Trophoblast cell (in vitro differentiated cells and primary cell): Measurements from ENCODE around the gene HOXD3.

ENCODE experiments used
- DNase-seq, 2 donors: peaks; one replicate each; pipeline ENCODE4 v3.0.0-alpha.2; 2016
- H2AFZ ChIP-seq: 2 replicates; pipeline ENCODE4 v1.6.1; 2013; ENCODE audit warnings: low read length, moderate library complexity, mild to moderate bottlenecking; ENCODE audit not compliant: insufficient read depth, poor library complexity
- H2AK5ac ChIP-seq: 2 replicates; pipeline ENCODE4 v1.6.1; 2013; ENCODE audit warnings: mild to moderate bottlenecking, low read length
- H2BK120ac ChIP-seq: 2 replicates; pipeline ENCODE4 v1.6.1; 2013; ENCODE audit warnings: low read length, mild to moderate bottlenecking, moderate library complexity; ENCODE audit not compliant: insufficient read depth, poor library complexity
- H2BK12ac ChIP-seq: 2 replicates; pipeline ENCODE4 v1.6.1; 2013; ENCODE audit warnings: mild to moderate bottlenecking, low read length, moderate library complexity
- H2BK5ac ChIP-seq: 2 replicates; pipeline ENCODE4 v1.6.1; 2013; ENCODE audit warnings: low read length, low read depth, moderate library complexity, mild to moderate bottlenecking; ENCODE audit not compliant: poor library complexity
- H3K14ac ChIP-seq: 2 replicates; pipeline ENCODE4 v1.6.1; 2013; ENCODE audit warnings: mild to moderate bottlenecking, low read length
- H3K18ac ChIP-seq: 2 replicates; pipeline ENCODE4 v1.6.1; 2013; ENCODE audit warnings: mild to moderate bottlenecking, low read length
- H3K23ac ChIP-seq: 2 replicates; pipeline ENCODE4 v1.6.1; 2013; ENCODE audit warnings: low read length
- H3K27ac ChIP-seq: 2 replicates; pipeline ENCODE4 v1.5.1; 2013; ENCODE audit warnings: low read depth, mild to moderate bottlenecking, inconsistent platforms, low read length, moderate library complexity
- H3K27me3 ChIP-seq: 2 replicates; pipeline ENCODE4 v1.6.1; 2013; ENCODE audit warnings: inconsistent platforms, mild to moderate bottlenecking, low read length, moderate library complexity; ENCODE audit not compliant: insufficient read depth
- H3K36me3 ChIP-seq, 2 experiments: 1 replicate in 1 of 2; 2 replicates in 1 of 2; pipeline ENCODE4 v1.6.1; 2013; ENCODE audit warnings: low read length in 2 of 2, mild to moderate bottlenecking in 2 of 2, moderate library complexity in 1 of 2; ENCODE audit not compliant: insufficient read depth in 2 of 2, control insufficient read depth in 1 of 2
- H3K4ac ChIP-seq: 2 replicates; pipeline ENCODE4 v1.6.1; 2013; ENCODE audit warnings: low read depth, mild to moderate bottlenecking, low read length, moderate library complexity
- H3K4me1 ChIP-seq, 2 experiments: 1 replicate in 1 of 2; 2 replicates in 1 of 2; pipeline ENCODE4 v1.6.1; 2013; ENCODE audit warnings: low read length in 2 of 2, mild to moderate bottlenecking in 2 of 2, moderate library complexity in 1 of 2; ENCODE audit not compliant: insufficient read depth in 2 of 2, control insufficient read depth in 1 of 2
- H3K4me2 ChIP-seq: 2 replicates; pipeline ENCODE4 v1.6.1; 2013; ENCODE audit warnings: inconsistent platforms, mild to moderate bottlenecking, low read length, moderate library complexity
- H3K4me3 ChIP-seq: 2 replicates; pipeline ENCODE4 v1.5.1; 2013; ENCODE audit warnings: mild to moderate bottlenecking, low read depth, low read length, inconsistent platforms
- H3K79me1 ChIP-seq: one replicate; pipeline ENCODE4 v1.6.1; 2013; ENCODE audit warnings: low read length
- H3K79me2 ChIP-seq: 2 replicates; pipeline ENCODE4 v1.6.1; 2013; ENCODE audit warnings: low read length, mild to moderate bottlenecking; ENCODE audit not compliant: control insufficient read depth, insufficient read depth, poor library complexity
- H3K9ac ChIP-seq: 2 replicates; pipeline ENCODE4 v1.6.1; 2013; ENCODE audit warnings: mild to moderate bottlenecking, low read length
- H3K9me3 ChIP-seq: 2 replicates; pipeline ENCODE4 v1.6.1; 2013; ENCODE audit warnings: low read depth, mild to moderate bottlenecking, control low read depth, inconsistent platforms, low read length; ENCODE audit not compliant: insufficient read depth
- H4K12ac ChIP-seq: 2 replicates; pipeline ENCODE4 v1.6.1; 2013; ENCODE audit warnings: low read depth, mild to moderate bottlenecking, low read length, moderate library complexity
- H4K8ac ChIP-seq: 2 replicates; pipeline ENCODE4 v1.6.1; 2013; ENCODE audit warnings: low read depth, mild to moderate bottlenecking, low read length, moderate library complexity
- H4K91ac ChIP-seq: one replicate; pipeline ENCODE4 v1.6.1; 2013; ENCODE audit warnings: low read depth, mild to moderate bottlenecking, low read length, moderate library complexity
- WGBS: extraction: QIAGEN DNeasy Blood & Tissue Kit; methylation state at CpG from one replicate; pipeline ENCODE4 v1.1.7; 2013; ENCODE audit warnings: missing lambda C conversion rate; ENCODE audit not compliant: insufficient read length, insufficient coverage; ENCODE audit errors: extremely low coverage; 5-methylcytosine and 5-hydroxymethylcytosine counted together

The HOXD3 gene

GRCh38 chr2:176110415-176111308 is 46.4 kb upstream of the HOXD3 start:
- no peak overlapping the region for H2AK5ac ChIP-seq
- no peak overlapping the region for H3K4ac ChIP-seq
- H4K12ac ChIP-seq, result no peak overlapping the region
- no peak overlapping the region for H2BK5ac ChIP-seq
- H3K4me2 ChIP-seq, result no peak overlapping the region
- H3K23ac ChIP-seq, result no peak overlapping the region
- H3K4me3 ChIP-seq, result no peak overlapping the region
- no peaks in the 10 kb centered on the region for H3K79me2 ChIP-seq
- no peak overlapping the region for H2BK120ac ChIP-seq
- DNase-seq, result no peak
- no peaks in the 10 kb centered on the region for H3K36me3 ChIP-seq
- no peak overlapping the region for H4K91ac ChIP-seq
- H4K8ac ChIP-seq, result no peak overlapping the region
- no peak overlapping the region for H3K14ac ChIP-seq
- WGBS, result no CpG with 5 or more reads among the region's 7 CpGs
- no peak overlapping the region for H3K18ac ChIP-seq
- H3K4me1 ChIP-seq, result peaks cover 7% of the 10 kb centered on the region in 2 experiments
- no peak overlapping the region for H3K9ac ChIP-seq
- H3K79me1 ChIP-seq, result no peaks in the 10 kb centered on the region
- no peak overlapping the region for H3K27ac ChIP-seq
- peaks cover 77% of the 10 kb centered on the region for H3K27me3 ChIP-seq
- no peak overlapping the region for H2BK12ac ChIP-seq
- no peak overlapping the region for H2AFZ ChIP-seq
- H3K9me3 ChIP-seq, result peaks cover 13% of the 10 kb centered on the region

DNA sequence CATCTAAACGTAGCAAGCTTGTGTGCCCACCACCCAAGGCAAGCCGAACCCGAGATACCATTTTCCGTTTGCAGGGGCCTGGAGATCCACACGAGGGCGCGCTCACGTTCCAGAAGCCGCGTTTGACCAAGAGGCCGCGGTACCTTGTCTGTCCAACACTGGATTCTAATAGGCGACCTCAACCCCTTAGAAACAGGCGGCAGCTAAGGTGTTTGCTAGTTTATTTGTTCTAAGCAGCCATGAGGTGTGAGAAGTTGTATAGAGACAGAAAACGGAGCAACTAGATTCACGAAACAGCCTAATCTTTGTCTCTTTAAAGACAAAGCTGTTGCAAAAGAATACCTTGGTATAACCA is 45.8 kb upstream of the HOXD3 start:
- Histone ChIP-seq H3K9ac (no peak overlapping the region), H3K18ac (no peak overlapping the region), H3K79me1 (no peaks in the 10 kb centered on the region), H2AFZ (no peak overlapping the region), H3K9me3 (peaks cover 16% of the 10 kb centered on the region), H4K12ac (no peak overlapping the region), H3K27me3 (peaks cover 77% of the 10 kb centered on the region), H3K4me1 (peaks cover 7% of the 10 kb centered on the region in 2 experiments), H2BK5ac (no peak overlapping the region), H2AK5ac (no peak overlapping the region), H3K36me3 (no peaks in the 10 kb centered on the region), H2BK120ac (no peak overlapping the region), H3K14ac (no peak overlapping the region), H3K4me2 (no peak overlapping the region), H3K4me3 (no peak overlapping the region), H3K79me2 (no peaks in the 10 kb centered on the region), H4K8ac (no peak overlapping the region), H3K4ac (no peak overlapping the region), H2BK12ac (no peak overlapping the region), H4K91ac (no peak overlapping the region), H3K23ac (no peak overlapping the region), H3K27ac (no peak overlapping the region)
- DNase-seq, result peak; percentile 27 to 56
- no CpG with 5 or more reads among the region's 16 CpGs for WGBS

DNA sequence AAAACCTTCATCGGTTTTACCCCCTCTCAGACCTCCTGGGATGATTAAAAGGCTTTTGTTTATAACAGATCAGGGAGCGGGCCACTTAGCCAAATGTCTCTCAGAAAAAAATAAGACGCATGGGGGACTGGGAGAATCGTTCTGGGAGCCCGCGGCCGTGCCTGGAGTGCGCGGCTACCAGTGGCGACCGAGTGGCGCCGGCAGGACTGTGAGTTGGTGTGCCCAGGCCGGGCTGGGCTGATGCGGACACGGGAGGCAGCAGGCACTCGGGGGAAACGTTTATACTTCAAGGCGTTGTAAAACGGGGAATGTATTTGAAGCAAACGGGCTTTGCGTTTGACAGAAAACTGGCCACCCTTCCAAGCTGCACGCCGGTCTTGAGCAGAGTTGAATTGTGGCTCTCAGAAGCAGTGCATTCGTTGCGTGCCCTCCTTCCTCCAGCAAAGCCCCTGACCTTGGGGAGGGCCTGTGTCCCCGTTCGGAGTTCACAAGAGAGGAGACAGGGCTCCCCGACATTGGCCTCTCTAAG is 45.2 kb upstream of the HOXD3 start:
- Histone ChIP-seq H4K8ac (no peak overlapping the region), H4K12ac (no peak overlapping the region), H3K18ac (no peak overlapping the region), H2BK12ac (no peak overlapping the region), H3K23ac (no peak overlapping the region), H2BK120ac (no peak overlapping the region), H2AFZ (no peak overlapping the region), H3K79me2 (no peaks in the 10 kb centered on the region), H3K36me3 (no peaks in the 10 kb centered on the region), H3K4me3 (no peak overlapping the region), H3K79me1 (no peaks in the 10 kb centered on the region), H3K4me2 (no peak overlapping the region), H3K27me3 (peaks cover 77% of the 10 kb centered on the region), H3K9me3 (peaks cover 18% of the 10 kb centered on the region), H3K4ac (no peak overlapping the region), H2AK5ac (no peak overlapping the region), H3K4me1 (peaks cover 4 to 5% of the 10 kb centered on the region in 2 experiments), H3K14ac (no peak overlapping the region), H3K9ac (no peak overlapping the region), H2BK5ac (no peak overlapping the region), H4K91ac (no peak overlapping the region), H3K27ac (no peak overlapping the region)
- no CpG with 5 or more reads among the region's 29 CpGs for WGBS
- DNase-seq, result no peak

DNA sequence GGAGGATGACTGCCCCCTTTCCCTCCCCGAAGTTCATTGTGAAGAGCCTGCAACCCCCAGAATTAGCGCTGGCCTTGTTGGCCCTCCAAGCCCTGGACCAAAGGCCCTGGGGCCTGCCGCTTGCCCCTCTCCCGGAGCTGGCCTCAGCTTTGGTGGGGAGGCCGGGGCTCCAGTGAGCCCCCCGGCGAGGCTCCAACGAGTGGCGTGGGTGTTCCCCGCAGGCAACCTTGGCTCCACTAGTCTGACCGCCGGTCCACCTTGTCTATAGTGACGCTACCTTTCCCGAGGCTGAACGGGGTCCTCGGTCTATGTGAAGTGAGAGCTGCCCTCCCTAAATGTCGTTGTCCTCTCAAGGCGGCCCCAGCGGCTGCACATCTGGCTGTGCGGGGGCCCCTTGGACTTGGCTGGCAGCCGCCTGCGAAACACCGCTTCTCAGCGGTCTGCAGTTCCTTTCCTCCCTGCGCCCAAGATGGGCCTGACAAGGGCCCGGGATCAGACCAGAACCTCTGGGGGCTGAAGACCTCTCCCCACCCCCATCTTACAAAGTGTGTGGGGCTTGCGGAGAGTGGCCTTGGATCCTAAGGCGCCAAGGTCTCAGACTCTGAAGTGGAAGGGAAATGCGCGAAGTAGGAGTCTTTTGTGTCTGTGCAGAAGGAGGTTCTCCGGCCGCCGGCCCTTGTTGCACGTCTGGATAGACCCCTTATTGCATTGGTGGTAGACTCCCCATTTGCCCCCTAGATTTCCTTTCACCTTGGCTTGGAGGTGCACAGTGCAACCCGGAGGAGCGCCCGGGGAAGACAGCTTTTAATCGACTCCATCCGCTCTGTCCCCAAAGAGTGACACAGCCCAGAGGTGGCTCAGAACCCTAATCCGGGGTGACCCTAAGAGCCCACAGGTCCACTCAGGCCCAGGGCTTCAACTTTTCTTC is 44.5 kb upstream of the HOXD3 start:
- Histone ChIP-seq H2BK12ac (no peak overlapping the region), H3K27ac (no peak overlapping the region), H3K9ac (no peak overlapping the region), H4K12ac (no peak overlapping the region), H4K8ac (no peak overlapping the region), H3K79me2 (no peaks in the 10 kb centered on the region), H3K27me3 (peaks cover 78% of the 10 kb centered on the region), H3K9me3 (peaks cover 24% of the 10 kb centered on the region), H2BK120ac (no peak overlapping the region), H3K4me2 (no peak overlapping the region), H3K23ac (no peak overlapping the region), H3K79me1 (no peaks in the 10 kb centered on the region), H2BK5ac (no peak overlapping the region), H3K18ac (no peak overlapping the region), H3K14ac (no peak overlapping the region), H3K4me1 (no peaks in the 10 kb centered on the region), H3K36me3 (no peaks in the 10 kb centered on the region), H3K4me3 (no peak overlapping the region), H3K4ac (no peak overlapping the region), H2AK5ac (no peak overlapping the region), H2AFZ (no peak overlapping the region), H4K91ac (no peak overlapping the region)
- no peak for DNase-seq
- WGBS, result no CpG with 5 or more reads among the region's 40 CpGs
